HG03469 (cell line): Measurements from ENCODE around the gene TRIM59.

ENCODE experiments used
- ATAC-seq: cut with Tn5 transposase; IDR thresholded peaks from one replicate; pipeline ENCODE4 v1.9.1; 2021; ENCODE audit warnings: mild to moderate bottlenecking, moderate library complexity, moderate number of reproducible peaks; ENCODE audit not compliant: unreplicated experiment

The TRIM59 gene

GRCh38 chr3:160403796-160404470 lies 45.7 kb downstream of the TRIM59 start:
- no peak for ATAC-seq

GRCh38 chr3:160403028-160403545 lies 46.5 kb downstream of the TRIM59 start:
- ATAC-seq, result no peak

DNA sequence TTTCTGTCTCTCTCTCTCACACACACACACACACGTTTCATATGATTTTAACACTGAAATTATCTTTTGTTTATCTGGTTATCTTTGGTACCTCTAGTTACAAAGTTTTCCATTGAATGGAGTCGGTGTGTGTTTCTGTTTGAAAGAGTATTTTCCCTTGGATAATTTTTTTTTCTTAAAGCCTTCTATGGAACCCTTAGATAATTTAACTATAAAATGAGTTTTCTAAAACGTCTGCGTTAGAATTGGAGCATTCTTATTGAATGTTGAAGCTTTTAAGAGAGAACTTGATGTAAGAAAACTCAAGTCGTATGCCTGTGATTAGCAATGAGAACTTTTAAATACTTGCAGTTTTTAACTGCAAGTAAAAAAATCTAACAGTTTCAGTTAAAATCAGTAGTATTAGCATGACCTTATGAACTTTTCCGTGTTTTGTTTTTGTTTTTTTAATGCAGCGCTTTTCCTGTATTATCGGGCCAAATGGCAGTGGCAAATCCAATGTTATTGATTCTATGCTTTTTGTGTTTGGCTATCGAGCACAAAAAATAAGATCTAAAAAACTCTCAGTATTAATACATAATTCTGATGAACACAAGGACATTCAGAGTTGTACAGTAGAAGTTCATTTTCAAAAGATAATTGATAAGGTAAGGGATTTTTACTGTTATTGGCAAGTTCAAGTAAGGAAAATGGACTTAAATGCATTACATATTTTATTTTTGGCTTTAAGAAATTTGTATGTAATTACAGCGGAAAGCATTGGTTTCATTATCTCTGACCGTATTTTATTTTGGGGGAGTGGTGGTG lies 47.2 kb downstream of the TRIM59 start:
- no peak for ATAC-seq

DNA sequence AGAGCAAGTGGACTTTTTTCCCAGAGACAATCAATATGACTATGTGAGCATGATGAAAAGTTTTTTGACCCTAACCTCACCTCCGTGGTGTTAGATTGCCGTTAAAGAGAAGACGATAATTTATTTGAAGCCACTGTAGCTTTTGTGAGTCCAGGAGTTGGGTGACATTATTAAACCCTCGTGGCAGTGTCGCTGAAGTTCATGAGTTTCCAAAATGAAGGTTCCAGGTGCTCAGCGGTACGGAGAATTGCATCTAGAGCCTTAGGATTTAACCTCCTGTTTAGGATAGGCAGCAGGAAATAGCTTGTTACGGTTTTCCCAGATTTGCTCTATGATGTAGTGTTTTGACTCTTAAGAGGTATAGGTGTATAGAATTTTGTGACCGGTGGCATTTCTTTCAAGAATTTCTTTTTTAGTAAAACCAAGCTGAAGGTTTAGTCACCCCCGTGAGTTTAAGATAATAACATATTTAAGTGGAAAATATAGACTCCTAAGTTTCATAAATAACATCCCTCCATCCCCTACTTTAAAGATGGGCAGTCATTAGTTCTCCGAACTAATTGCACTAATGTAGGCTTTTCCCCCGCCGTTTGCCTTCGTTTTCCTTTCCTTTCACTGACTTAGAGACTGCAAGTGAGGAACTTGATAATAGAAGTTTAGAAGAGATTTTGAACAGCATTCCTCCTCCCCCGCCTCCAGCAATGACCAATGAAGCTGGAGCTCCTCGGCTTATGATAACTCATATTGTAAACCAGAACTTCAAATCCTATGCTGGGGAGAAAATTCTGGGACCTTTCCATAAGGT lies 48.1 kb downstream of the TRIM59 start:
- ATAC-seq, result no peak

DNA sequence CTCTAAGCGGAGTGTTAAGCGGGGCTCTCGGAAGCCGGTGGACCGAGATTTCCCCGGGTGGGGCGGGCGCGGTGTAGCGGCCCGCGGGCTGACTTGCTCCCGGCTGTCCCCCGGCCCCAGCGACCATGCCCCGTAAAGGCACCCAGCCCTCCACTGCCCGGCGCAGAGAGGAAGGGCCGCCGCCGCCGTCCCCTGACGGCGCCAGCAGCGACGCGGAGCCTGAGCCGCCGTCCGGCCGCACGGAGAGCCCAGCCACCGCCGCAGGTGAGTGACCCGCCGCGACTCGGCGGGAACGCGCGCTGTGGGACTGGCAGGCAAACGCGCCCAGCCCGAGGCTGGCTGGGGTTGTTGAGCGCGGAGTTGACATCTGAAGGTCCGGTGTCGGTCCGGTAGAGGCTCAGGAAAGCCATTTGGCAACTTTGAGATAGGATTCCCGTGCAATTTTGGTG lies 48.9 kb downstream of the TRIM59 start:
- ATAC-seq, result no peak

- peak; percentile 8 for ATAC-seq
These were observed 49.4 kb downstream of the TRIM59 start for GRCh38 chr3:160400030-160400701.

DNA sequence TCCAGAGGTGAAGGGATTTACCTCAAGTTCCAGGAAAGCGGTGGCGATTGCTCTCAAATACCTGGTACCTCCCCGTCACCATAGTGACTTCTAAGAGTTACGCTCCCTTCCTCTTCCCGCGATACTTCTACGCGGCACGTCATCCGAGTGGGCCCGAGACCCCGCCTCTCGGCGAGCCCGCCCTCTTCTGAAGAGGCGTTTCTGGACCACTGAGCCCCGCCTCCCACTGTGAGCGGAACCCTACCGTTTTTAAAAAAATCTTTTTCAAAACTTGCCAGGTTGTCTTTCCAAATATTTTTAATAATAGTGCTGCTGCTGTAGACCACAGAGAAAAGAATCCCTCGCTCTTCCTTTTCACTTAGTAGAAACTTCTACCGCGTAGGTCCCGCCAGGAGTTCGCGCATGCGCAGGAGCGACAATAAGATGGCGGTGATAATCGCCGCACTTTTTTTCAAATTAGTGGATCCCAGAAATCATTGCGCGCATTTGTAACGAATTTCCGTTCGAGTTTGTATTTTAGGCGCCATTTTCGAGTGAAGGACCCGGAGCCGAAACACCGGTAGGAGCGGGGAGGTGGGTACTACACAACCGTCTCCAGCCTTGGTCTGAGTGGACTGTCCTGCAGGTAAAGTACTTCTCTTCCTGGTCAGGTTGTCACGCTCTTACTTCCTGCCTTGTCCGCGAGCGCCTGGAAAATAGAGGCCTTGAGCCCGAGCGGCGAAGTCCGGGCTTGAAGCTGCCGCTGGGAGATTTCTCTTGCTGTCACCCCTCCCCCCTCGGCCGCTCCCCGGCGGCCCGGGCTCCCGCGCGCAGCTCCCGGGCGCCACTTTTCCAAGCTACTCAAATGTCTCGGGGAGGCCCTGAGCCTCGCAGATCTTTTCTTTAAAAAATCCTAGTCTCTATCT lies 50.2 kb downstream of the TRIM59 start, which contains the start of the genes IFT80 and SMC4:
TSS of gene IFT80 (minus strand) at position 101 of the 905 bp plus-strand sequence. CDS start 14,625 bp downstream, outside the sequence.
TSS of gene SMC4 (plus strand) at position 526 of the 905 bp plus-strand sequence. CDS start 1,177 bp downstream, outside the sequence.
- peak; percentile 92 for ATAC-seq

- ATAC-seq, result peak; percentile 2
These were observed 50.8 kb downstream of the TRIM59 start for GRCh38 chr3:160398820-160399124.

DNA sequence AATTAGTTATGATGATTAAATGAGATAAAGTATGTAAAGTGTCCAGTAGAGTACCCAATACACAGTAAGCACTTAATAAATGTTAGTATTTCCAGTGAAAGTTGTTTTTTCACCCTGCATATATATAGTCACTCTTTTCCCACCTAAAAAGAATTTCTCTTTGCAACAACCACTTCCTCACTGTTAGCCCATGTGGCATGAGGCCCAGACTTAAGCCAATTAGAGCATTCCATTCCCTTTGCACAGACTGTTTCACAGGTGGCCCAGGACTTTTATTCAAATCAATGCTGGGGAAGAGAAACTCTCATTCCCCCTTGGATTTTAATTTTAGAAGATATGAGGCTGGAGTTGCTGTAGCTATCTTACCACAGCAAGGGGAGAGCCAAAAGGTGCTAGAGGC lies 54.3 kb downstream of the TRIM59 start:
- no peak for ATAC-seq

- no peak for ATAC-seq
These were observed 55.6 kb downstream of the TRIM59 start for GRCh38 chr3:160394009-160394392.

- no peak for ATAC-seq
These were observed 56.1 kb downstream of the TRIM59 start for GRCh38 chr3:160393346-160394008.

DNA sequence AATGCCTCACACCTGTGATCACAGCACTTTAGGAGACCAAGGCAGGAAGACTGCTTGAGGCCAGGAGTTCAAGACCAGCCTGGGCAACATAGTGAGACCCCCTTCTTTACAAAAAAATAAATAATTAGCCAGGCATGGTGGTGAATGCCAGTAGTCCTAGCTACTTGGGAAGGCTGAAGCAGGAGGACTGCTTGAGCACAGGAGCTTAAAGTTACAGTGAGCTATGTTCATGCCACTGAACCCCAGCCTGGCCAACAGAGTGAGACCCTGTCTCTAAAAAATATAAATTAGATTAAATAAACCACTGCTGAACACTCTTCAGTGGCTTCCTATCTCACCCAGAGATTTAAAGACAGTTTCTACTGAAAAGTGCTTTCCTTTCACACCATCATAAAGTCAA lies 56.8 kb downstream of the TRIM59 start:
- ATAC-seq, result no peak

DNA sequence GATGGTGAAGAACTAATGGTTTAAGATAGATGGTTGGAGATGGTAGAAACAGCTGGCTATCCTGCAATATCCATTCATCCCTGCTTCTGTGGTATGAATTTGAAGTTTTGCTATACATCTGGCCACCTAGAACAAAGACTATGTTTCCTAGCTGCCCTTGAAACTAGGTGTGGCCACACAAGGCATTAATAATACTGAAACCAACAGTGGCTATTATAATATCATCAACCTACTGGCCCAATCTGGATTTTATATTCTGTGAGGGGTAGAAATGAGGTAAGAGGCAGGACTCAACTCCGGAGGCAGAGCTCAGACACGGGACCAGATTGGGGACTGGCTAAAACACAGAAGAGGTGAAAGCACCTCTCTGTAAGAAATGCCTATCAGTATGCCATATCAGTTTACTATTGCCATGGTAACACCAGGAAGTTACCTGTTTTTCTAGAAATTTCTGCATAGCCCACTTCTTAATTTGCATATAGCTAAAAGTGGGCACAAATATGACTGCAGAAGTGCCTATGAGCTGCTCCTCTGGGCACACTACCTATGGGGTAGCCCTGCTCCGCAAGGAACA lies 58.9 kb downstream of the TRIM59 start:
- no peak for ATAC-seq
